HG02840 (cell line): ENCODE data around the gene TFCP2L1.

Source experiments
- ATAC-seq: cut with Tn5 transposase; IDR thresholded peaks from one replicate; pipeline ENCODE4 v1.9.1; 2021; ENCODE audit warnings: mild to moderate bottlenecking, moderate library complexity, moderate number of reproducible peaks; ENCODE audit not compliant: unreplicated experiment, low FRiP score

Gene TFCP2L1

DNA sequence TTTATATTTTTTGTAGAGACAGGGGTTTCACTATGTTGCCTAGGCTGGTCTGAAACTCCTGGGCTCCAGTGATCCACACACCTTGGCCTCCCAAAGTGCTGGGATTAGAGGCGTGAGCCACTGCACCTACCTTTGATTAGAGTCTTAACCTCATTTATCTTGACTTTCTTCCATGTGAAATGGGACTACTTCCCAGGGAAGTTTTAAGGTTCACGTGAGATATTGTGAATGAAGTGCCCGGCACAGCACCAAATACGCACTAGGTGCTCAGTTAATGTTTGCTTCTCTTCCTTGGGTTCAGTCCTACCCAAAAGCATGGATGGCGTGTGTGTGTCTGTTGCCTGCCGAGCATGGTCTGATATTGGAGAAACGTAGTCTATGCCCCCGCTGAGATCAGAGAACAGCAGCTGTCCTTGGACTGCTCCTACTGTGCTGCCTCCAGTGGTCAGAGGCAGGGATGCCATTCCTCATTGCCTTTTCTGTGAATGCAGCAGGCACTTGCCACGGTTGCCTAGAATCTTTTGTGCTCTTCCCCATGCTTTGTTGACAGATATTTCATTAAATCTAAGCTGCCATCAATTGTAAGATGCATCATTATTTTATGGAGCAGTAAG is 12.3 kb upstream of the TFCP2L1 start:
- no peak for ATAC-seq

DNA sequence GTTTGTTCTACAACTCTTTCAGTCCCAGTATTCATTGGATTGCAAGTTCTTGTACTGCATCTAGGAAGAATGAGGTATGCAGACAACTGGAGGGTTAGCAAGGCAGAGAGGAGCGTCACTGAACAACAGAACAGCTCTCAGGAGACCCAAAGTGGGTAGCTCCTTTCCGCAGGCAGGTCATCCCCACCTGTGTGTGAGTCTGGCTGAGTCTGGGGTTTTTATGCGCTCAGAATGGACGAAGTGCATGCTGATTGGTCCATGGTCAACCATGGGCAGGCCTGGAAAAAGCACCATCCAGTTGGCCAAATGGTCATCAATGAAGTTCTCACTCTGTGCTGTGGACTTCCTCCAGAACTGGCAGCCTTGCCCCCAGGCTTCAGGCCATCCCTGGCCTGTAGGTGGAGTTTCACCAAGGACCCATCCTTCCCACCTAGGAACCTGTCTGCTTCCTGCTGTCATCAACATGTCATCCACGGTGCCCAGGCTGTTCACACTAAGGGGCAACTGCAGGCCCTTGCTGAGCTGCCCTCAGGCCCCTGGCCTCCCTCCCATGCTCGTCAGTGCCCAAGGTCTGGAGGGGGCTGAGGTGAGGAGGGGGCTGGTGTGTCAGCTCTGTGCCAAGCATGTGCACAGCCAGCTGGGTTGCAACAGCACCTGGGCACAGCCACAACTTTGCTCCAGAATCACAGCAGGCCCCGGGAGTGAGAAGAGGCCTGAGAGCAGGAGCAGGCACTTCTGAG is 11.1 kb upstream of the TFCP2L1 start:
- ATAC-seq, result no peak

GRCh38 chr2:121294881-121295840 is 10.2 kb upstream of the TFCP2L1 start:
- ATAC-seq, result no peak

DNA sequence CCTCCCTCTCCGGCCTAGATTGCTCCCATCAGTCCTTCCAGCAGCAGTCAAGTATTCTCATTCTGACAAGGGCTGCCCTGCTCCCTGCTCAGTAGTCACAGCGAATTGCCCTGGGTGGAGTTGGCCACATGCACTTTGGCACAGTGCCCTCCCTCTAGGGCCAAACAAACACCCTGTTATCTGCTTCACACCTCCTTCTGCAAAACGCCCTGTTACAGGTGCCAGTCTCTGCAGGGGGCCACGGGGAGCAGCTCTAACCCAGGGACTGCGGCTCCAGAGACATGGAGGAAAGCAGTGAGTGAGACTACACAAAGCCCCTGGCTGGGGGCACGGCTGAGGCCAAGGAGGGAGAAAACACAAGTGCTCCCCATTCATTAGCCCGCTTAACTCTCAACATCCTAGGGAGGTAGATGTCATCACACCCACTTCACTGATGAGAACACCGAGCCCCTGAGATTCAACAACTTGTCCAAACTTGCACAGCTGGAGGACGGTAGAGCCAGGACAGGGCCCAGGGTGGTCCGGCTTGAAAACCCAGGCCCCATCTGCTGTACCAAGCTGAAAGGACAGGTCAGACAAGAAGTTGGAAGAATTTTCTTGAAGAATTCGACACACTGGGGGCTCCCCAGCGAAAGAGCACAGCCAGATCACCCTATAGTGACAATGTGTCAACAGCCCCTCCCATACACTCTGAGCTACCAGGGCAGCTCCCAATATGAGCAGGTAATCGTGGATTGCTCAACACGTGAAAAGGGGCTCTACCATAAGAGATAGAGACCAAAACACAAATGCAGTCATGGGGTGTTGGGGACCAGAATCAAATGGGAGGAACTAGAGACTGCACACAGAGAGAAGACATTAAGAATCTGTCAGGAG is 8.7 kb upstream of the TFCP2L1 start:
- ATAC-seq, result no peak

DNA sequence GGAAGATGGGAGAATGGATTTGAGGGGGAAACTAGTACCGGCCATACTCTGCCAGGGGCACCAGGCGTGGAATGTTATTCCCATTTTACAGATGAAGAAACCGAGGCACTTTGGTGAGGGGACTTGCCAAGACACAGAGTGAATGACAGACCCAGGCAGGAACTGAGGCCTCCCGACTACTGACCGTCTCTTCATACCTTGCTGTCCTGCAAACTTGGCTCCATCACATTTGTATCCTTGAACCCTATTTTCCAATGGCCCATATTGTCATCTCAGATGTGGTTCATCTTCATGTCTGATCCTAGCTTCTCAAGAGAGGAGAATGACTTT is 6.2 kb upstream of the TFCP2L1 start:
- ATAC-seq, result no peak

GRCh38 chr2:121289271-121289670 is 4.3 kb upstream of the TFCP2L1 start:
- ATAC-seq, result no peak

DNA sequence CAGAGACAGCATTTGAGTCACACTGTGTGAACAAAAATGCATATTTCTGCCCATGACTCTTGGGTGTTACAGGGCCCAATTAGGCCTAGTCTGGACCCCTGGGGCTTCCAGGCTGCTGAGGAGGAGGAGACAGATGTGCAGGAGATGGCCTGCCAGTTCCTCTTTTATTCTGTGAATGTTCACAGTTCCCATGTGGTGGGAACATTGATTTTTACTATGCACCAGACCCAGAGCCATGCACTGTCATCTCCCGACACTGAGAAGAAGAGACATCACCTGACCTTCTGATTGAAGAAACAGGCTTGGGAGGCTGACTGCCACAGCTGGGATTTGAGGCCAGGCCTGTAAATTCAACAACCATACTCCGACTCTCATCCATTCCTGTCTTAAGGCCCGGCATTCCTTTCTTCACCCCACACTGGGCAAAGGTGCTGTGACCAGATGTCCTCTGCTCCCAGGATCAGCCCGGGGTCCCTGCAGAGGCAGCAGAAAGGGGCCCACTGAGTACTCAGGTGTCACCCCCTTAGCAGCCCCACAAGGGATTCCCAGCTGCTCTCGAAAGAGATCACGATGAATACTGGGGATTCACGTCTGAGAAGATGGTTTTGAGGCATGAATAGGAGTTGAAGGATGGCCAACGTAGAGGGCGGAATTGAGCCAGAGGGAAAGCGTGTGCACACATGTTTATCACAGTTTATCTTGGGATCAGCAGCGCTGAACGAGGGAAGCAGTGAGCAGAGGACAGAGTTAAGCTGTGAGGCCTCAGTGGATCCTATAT is 3.6 kb upstream of the TFCP2L1 start:
- no peak for ATAC-seq

DNA sequence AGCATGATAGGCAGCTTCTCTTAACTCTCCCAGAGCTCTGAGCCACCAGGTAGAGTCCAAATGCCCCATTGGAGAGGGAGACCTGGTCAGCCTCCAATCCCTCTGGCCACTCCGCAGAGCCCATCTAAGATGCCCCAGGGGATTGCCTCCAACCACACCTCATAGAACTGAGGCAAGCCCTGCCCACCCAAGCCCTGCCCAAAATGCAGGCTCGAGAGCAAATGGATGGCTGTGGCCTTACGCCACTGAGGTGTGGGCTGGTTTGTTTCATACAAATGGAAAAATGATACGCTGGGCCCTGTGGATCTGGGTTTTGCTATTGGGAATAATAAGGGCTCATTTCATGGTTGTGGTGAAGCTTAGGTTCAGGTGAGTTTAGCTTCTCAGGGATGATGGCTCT is 3.0 kb upstream of the TFCP2L1 start:
- ATAC-seq, result no peak

DNA sequence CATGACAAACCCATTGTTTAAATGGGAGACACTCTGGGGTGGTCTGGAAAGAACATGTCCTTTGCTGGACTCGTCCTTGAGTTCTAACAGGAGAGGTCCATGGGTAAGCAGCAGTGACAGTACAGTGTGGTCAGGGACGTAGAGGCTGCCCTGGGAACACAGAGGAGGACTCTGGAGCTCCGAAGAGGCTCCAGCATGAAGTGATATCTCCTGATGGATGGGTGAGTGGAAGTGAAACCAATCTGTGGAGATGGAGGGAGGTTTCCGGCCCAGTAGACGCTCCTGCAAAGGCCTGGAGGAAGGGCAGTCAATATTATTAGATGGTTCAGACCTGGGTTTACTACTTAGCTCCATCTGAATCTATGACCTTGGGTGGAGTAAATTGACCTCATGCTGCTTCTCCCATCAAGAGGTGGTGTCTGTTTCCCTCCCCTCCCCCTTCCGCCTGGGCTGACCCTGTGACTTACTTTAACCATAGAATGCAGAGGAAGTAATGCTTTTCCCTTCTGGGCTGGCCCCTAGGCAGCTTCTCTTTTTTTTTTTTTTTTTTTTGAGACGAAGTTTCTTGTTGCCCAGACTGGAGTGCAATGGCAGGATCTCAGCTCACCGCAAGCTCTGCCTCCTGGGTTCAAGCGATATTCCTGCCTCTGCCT is 2.3 kb upstream of the TFCP2L1 start:
- ATAC-seq, result no peak

GRCh38 chr2:121286506-121286905 is 1.5 kb upstream of the TFCP2L1 start:
- no peak for ATAC-seq

DNA sequence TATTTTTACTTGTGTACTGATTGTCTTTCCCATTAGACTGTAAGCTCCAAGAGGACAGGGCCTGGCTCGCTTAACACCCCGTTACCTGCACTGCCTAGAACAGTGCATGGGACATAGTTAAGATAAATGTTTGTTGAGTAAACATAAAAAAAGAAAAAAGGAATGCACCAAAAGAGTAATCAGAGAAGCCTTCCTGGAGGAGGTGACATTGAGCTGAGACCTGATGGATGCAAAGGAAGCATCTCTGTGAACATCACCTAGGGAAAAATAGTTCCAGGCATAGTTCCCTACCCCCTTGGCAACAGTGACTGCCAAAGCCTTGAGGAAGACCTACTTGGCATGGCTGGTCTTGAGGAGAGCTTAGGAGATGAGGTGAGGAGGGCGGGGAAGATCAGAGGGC is 924 bp upstream of the TFCP2L1 start:
- no peak for ATAC-seq

DNA sequence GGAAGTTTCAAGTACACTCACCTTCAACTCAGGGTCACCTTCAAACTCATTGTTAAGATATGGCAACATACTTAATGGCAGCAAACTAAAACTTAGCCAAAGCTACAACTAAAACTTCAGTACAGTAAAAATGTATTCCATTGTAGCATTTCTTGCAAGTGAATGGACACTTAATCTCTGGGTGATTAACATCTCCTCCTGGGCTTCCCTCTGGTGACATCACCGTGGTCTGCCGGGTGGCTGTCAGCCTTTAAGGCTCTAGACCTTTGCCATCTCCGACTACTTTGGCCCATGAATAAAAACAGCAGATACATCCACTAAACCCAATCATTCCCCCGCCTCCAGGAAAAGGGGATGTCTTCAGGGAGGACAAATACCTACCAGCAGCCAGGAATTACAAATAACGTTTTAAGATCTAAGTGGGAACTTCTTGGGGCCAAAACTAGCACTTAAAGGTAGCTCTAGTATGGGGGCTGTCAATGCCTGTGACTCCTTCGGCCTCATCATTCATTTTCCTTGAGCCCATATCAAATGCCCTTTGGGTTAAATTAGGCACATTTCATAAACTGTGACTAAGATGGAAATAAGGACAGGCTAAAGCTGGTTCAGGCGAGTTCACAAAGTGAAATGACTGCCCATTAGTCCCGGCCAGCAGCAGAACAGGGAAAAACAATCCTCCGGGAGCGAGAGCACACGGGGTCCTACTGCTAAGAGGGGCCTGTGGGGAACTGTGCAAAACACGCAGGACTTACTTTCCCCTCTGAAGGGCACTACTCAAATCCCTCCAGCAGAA is 1.1 kb downstream of the TFCP2L1 start:
- ATAC-seq, result no peak

DNA sequence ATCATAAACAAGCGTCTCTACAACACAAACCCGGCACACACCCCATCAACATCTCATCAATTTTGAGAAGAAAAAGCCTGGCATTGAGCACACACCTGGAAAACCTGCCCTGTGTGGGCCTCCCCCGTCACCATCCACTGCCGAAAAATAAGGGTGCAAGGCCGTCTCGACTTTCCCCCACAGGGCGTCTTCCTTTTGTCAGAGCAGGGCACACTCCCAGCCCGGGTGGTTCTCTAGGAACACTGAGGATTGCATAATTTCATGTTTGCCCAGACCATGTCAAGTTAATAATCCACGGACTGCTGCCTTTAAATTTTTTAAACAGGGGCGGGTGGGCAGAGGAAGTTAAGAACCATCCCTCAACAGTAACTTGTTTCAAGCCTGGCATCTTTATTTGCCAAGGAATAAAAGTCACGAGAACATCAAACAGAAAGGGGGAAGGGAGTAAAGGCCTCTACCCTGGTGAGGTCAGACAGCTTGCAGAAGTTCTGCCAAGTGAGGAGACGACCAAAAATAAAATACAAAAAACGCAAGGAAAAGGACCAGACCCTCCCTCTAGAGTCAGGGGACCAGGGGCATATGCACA is 2.1 kb downstream of the TFCP2L1 start:
- ATAC-seq, result no peak

GRCh38 chr2:121281694-121282093 is 3.3 kb downstream of the TFCP2L1 start:
- ATAC-seq, result no peak

DNA sequence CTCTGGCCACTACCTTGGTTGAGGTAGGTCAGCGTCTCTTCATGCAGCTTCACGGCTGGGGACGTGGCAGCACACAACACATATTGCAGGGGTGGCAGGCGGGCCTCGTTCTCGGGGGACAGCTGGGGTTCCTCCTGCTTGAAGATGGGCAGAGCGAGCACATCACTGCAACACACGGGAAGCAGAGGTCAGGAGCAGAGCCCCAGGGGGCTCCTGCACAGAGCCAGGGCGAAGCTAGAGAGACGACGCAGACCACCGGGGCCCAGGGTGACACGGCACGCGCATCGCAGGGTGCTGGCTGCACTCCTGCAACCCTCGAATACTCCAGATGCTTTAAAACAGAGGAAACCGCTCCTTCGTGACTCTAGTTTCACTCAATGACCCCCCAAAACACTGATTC is 3.9 kb downstream of the TFCP2L1 start:
- no peak for ATAC-seq

GRCh38 chr2:121279476-121280220 is 5.4 kb downstream of the TFCP2L1 start:
- no peak for ATAC-seq

DNA sequence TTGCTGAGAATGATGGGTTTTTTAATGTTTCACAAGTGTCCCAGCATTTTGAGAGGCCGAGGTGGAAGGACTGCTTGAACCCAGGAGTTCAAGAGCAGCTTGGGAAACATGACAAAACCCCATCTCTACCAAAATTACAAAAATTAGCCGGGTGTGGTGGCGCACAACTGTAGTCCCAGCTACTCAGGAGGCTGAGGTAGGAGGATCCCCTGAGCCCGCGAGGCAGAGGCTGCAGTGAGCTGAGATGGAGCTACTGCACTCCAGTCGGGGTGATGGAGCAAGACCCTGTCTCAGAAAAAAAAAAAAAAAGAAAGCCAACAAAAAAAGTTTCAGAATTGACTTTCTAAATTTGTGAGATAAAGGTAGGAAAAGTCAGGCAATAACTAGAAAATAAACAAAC is 8.7 kb downstream of the TFCP2L1 start:
- no peak for ATAC-seq
